Type B pancreatic cell (in vitro differentiated cells): ENCODE measurements around the gene VDR. TPM values are rescaled to one million over a fixed set of nuclear protein-coding genes. Genes with fewer than 3 reads are reported as not detected.

Source experiments
- DNase-seq: peaks from one replicate; pipeline ENCODE4 v3.0.0; 2021; ENCODE audit warnings: mixed read lengths; ENCODE audit not compliant: unreplicated experiment; ENCODE audit errors: extremely low spot score
- H3K27ac Mint-ChIP-seq: 2 replicates; pipeline ENCODE4 v1.8.0; 2021; ENCODE audit warnings: mild to moderate bottlenecking, mixed read lengths
- H3K27me3 Mint-ChIP-seq: 2 replicates; pipeline ENCODE4 v1.8.0; 2021; ENCODE audit warnings: mixed read lengths
- H3K36me3 Mint-ChIP-seq: 2 replicates; pipeline ENCODE4 v1.8.0; 2021; ENCODE audit warnings: mixed read lengths
- H3K4me1 Mint-ChIP-seq: one replicate; pipeline ENCODE4 v1.8.0; 2021; ENCODE audit warnings: mixed read lengths; ENCODE audit not compliant: unreplicated experiment
- H3K4me3 Mint-ChIP-seq: 2 replicates; pipeline ENCODE4 v1.8.0; 2021; ENCODE audit warnings: mild to moderate bottlenecking, mixed read lengths
- H3K9me3 Mint-ChIP-seq: 2 replicates; pipeline ENCODE4 v1.8.0; 2021; ENCODE audit warnings: mixed read lengths
- total RNA-seq: library from RNA; stranded (reverse); gene quantifications from 2 replicates; pipeline ENCODE4 v1.2.1, GENCODE V29; 2021; ENCODE audit warnings: low replicate concordance
- TF ChIP-seq, protein P1 (sequence below): fragments of 200-600 bp; sonication (generic); conservative IDR thresholded peaks from 2 replicates; pipeline ENCODE4 v1.5.0; 2021; ENCODE audit warnings: antibody characterized with exemption, mild to moderate bottlenecking

Gene VDR
- total RNA-seq, 1 donor from 2014 or later = 0.77 TPM

DNA sequence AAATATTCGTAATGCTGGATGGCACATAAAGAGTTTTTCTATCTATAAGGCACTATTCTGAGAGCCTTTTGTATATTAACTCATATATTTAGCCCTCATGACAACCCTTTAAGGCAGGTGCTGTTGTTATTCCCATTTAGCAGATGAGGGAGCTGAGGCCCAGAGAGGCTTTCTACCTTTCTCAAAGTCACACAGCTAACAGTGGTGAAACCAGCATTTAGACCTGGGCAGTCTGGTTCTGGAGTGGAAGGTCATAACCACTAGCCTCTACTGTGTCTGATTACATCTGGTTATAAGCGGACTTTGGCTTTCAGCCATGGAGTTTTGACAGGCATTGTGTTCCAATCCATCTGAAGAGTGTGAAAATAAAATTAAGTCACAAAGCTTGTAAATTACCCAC is 43.9 kb downstream of the VDR start:
- TF ChIP-seq, protein P1, sequence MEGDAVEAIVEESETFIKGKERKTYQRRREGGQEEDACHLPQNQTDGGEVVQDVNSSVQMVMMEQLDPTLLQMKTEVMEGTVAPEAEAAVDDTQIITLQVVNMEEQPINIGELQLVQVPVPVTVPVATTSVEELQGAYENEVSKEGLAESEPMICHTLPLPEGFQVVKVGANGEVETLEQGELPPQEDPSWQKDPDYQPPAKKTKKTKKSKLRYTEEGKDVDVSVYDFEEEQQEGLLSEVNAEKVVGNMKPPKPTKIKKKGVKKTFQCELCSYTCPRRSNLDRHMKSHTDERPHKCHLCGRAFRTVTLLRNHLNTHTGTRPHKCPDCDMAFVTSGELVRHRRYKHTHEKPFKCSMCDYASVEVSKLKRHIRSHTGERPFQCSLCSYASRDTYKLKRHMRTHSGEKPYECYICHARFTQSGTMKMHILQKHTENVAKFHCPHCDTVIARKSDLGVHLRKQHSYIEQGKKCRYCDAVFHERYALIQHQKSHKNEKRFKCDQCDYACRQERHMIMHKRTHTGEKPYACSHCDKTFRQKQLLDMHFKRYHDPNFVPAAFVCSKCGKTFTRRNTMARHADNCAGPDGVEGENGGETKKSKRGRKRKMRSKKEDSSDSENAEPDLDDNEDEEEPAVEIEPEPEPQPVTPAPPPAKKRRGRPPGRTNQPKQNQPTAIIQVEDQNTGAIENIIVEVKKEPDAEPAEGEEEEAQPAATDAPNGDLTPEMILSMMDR = no peak
- H3K27me3 Mint-ChIP-seq = peaks cover 3% of the 10 kb centered on the region

DNA sequence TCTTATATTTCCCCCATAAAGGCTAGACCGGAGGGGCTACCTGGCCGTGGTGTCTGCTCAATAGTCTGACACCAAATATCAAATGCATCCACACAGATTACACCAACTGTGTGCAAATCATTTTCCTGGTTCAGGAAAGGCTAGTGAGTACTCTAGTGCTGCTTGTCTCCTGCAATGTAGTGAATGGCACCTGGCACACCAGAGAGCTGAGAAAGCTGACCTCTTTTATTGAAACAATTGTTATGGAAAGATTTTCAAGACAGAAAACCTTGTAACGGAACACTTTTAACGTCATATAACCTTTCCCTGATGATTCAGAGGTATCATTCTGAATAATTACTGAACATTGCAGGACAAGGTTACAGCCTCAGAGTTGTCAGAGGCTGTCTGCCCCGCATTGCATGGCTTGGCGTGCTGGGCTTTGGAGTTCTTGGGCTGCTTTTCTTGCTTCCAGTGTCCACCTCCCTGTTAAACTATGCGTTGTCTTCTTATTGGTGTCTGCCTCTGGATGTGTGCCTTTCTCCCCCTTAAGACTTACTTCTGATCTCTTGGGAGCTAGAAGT is 44.4 kb downstream of the VDR start:
- no peak for DNase-seq
- Mint-ChIP-seq H3K27me3 (peaks cover 3% of the 10 kb centered on the region), H3K9me3 (no peaks in the 10 kb centered on the region), H3K4me1 (no peaks in the 10 kb centered on the region), H3K27ac (no peak overlapping the region), H3K36me3 (no peaks in the 10 kb centered on the region), H3K4me3 (no peak overlapping the region)
- TF ChIP-seq, protein P1 = no peak

More for the DNA sequence above, 43.9 kb downstream of the VDR start:
- no peak overlapping the region for H3K4me3 Mint-ChIP-seq
- H3K27ac Mint-ChIP-seq = no peak overlapping the region
- no peaks in the 10 kb centered on the region for H3K9me3 Mint-ChIP-seq
- H3K36me3 Mint-ChIP-seq = no peaks in the 10 kb centered on the region
- H3K4me1 Mint-ChIP-seq = no peaks in the 10 kb centered on the region
- DNase-seq = no peak

DNA sequence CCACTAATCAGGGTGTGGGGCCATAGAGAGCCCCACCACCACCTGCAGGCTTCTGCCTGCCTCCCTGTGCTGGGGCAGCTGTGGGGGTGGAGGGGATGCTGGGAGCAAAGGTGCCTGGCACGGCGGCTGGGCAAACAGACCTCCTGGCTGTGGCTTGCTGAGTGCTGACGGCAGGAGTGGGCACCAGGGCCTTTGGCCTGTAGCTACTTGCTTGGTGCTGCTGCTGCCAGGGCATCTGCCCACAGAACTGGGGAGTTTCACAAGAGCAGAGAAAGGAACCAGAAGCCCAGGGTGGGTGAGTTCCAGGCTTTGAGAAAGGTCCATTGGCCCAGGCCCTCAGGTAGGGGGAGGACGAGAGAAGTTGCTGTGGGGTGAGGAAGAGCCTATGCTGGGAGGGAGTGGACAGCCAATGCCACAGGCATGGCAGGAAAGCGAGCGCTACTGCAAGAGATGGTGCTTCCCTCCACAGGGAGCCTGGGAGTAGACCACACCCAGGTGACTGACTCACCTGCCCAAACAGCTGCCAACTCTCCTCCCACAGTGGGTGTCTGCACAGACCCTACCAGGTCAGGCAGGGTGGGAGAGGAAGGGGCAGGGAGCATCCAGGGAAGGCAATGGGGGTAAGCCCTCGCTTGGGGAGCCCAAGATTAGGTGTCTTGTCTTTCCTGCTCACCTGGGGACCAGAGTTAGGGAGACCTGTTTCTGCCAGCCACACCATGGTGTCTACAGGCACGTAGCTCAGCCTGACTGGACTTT is 46.1 kb downstream of the VDR start:
- peaks cover 3% of the 10 kb centered on the region for H3K27me3 Mint-ChIP-seq
- H3K9me3 Mint-ChIP-seq = no peaks in the 10 kb centered on the region
- TF ChIP-seq, protein P1 = no peak
- H3K4me3 Mint-ChIP-seq = no peak overlapping the region
- H3K27ac Mint-ChIP-seq = no peak overlapping the region
- DNase-seq = no peak
- H3K4me1 Mint-ChIP-seq = no peaks in the 10 kb centered on the region
- no peaks in the 10 kb centered on the region for H3K36me3 Mint-ChIP-seq

DNA sequence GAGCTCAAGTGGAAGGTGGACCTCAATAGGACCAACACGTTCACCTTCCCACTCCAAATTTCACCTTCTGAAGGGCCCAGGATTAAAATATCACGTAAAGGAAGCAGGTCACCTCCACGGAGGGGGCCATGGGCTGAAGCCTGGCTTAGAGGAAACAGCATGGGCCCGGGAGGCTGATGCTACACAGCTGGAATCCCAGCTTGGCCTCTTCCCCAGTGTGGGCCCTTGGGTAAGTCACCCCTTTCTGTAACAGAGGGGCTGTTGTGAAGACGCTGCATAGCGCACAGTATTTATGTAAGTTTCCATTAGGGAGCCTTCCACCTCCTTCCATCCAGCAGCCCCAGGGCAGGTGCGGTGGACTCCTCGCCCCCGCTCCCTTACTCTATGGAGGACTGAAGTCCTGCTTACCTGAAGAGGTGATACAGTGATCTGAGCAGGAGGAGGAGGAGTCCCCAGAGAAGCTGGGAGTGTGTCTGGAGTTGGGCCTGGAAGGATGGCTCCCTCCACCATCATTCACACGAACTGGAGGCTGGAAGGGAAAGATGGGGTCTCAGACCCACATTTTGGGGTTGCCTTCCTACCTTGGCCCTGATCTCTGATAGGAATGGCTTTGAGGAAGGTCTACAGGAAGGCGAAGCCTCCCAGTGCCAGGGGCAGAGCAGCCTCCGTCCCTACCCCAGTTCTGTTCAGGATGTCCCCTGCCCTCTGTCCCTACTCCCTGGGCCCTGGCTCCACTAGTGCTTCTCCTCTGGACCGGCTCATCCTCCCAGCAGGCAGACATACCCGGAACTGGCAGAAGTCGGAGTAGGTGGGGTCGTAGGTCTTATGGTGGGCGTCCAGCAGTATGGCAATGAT is 47.8 kb downstream of the VDR start:
- H3K36me3 Mint-ChIP-seq = no peaks in the 10 kb centered on the region
- H3K4me1 Mint-ChIP-seq = peaks cover 5% of the 10 kb centered on the region
- no peak overlapping the region for H3K4me3 Mint-ChIP-seq
- H3K9me3 Mint-ChIP-seq = no peaks in the 10 kb centered on the region
- no peak overlapping the region for H3K27ac Mint-ChIP-seq
- TF ChIP-seq, protein P1 = no peak
- H3K27me3 Mint-ChIP-seq = peaks cover 3% of the 10 kb centered on the region
- DNase-seq = no peak

DNA sequence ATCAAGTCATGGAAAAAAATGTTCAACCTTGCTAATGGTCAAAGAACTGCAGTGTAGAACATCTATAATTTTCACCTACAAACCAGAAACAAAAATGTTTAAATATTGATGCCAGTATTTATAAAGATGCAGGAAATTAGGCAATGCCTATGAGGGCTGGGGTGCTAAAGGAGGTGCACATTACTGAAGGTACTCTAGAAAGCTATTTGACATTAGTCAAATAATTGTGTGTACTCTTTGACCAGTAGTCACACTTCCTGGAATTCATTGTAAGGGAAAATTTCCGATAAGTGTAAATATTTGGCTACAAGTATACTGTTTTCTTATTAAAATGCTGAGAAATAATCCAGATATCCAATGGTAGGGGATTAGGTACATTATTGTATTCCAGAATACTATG is 48.7 kb downstream of the VDR start:
- Mint-ChIP-seq H3K9me3 (no peaks in the 10 kb centered on the region), H3K4me1 (peaks cover 13% of the 10 kb centered on the region), H3K36me3 (no peaks in the 10 kb centered on the region), H3K27ac (no peak overlapping the region), H3K4me3 (no peak overlapping the region), H3K27me3 (peaks cover 3% of the 10 kb centered on the region)
- no peak for DNase-seq
- TF ChIP-seq, protein P1 = no peak
